ENCODE measurements around the gene CCL2. TPM values are rescaled to one million over a fixed set of nuclear protein-coding genes. Genes with fewer than 3 reads are reported as not detected.

The CCL2 gene
- total RNA-seq, result 10 to 100 TPM in 3 of 5 donors, 1 to 10 TPM in 2; 3.8 to 29.9 (median 11.1) TPM
- 100 to 1,000 TPM in 1 of 3 donors, 10 to 100 TPM in 2; 30.8 to 194 (median 81.8) TPM for polyA plus RNA-seq
- long read RNA-seq, donor 1, transcript CCL2-201 (3 exons, 741 nt), result major isoform, 13 of 15 reads
- long read RNA-seq, donor 1, partial matches to known transcripts, result 0 of 15 reads
- long read RNA-seq, donor 1, other reads (novel, unspliced or antisense), result 0 of 15 reads
- long read RNA-seq, donor 2, transcript CCL2-201 (3 exons, 741 nt), result major isoform, 11 of 15 reads
- long read RNA-seq, donor 2, partial matches to known transcripts, result 0 of 15 reads
- long read RNA-seq, donor 2, other reads (novel, unspliced or antisense), result 0 of 15 reads
- long read RNA-seq, donor 3, transcript CCL2-201 (3 exons, 741 nt), result major isoform, 10 of 15 reads
- long read RNA-seq, donor 3, partial matches to known transcripts, result 0 of 15 reads
- long read RNA-seq, donor 3, other reads (novel, unspliced or antisense), result 0 of 15 reads
- long read RNA-seq, donor 4, transcript CCL2-201 (3 exons, 741 nt), result major isoform, 5 of 10 reads
- long read RNA-seq, donor 4, partial matches to known transcripts, result 0 of 10 reads
- long read RNA-seq, donor 4, other reads (novel, unspliced or antisense), result 0 of 10 reads
- long read RNA-seq, donor 5, transcript CCL2-203 (1 exons, 996 nt), result minor isoform, 9 of 28 reads
- long read RNA-seq, donor 5, transcript CCL2-201 (3 exons, 741 nt), result major isoform, 18 of 28 reads
- long read RNA-seq, donor 5, partial matches to known transcripts, result 0 of 28 reads
- long read RNA-seq, donor 5, other reads (novel, unspliced or antisense), result 0 of 28 reads
- long read RNA-seq, donor 6, transcript CCL2-203 (1 exons, 996 nt), result minor isoform, 11 of 45 reads
- long read RNA-seq, donor 6, transcript CCL2-201 (3 exons, 741 nt), result major isoform, 31 of 45 reads
- long read RNA-seq, donor 6, partial matches to known transcripts, result 0 of 45 reads
- long read RNA-seq, donor 6, other reads (novel, unspliced or antisense), result 0 of 45 reads
- long read RNA-seq, donor 7, transcript CCL2-201 (3 exons, 741 nt), result major isoform, 30 of 55 reads
- long read RNA-seq, donor 7, transcript CCL2-203 (1 exons, 996 nt), result minor isoform, 22 of 55 reads
- long read RNA-seq, donor 7, partial matches to known transcripts, result 0 of 55 reads
- long read RNA-seq, donor 7, other reads (novel, unspliced or antisense), result 0 of 55 reads
- long read RNA-seq, donor 8, transcript CCL2-203 (1 exons, 996 nt), result minor isoform, 6 of 32 reads
- long read RNA-seq, donor 8, transcript CCL2-201 (3 exons, 741 nt), result major isoform, 24 of 32 reads
- long read RNA-seq, donor 8, partial matches to known transcripts, result 0 of 32 reads
- long read RNA-seq, donor 8, other reads (novel, unspliced or antisense), result 0 of 32 reads
- long read RNA-seq, donor 9, transcript CCL2-203 (1 exons, 996 nt), result minor isoform, 20 of 45 reads
- long read RNA-seq, donor 9, transcript CCL2-201 (3 exons, 741 nt), result major isoform, 23 of 45 reads
- long read RNA-seq, donor 9, partial matches to known transcripts, result 0 of 45 reads
- long read RNA-seq, donor 9, other reads (novel, unspliced or antisense), result 0 of 45 reads
- long read RNA-seq, donor 10, transcript CCL2-201 (3 exons, 741 nt), result major isoform, 7 of 9 reads
- long read RNA-seq, donor 10, partial matches to known transcripts, result 0 of 9 reads
- long read RNA-seq, donor 10, other reads (novel, unspliced or antisense), result 0 of 9 reads

DNA sequence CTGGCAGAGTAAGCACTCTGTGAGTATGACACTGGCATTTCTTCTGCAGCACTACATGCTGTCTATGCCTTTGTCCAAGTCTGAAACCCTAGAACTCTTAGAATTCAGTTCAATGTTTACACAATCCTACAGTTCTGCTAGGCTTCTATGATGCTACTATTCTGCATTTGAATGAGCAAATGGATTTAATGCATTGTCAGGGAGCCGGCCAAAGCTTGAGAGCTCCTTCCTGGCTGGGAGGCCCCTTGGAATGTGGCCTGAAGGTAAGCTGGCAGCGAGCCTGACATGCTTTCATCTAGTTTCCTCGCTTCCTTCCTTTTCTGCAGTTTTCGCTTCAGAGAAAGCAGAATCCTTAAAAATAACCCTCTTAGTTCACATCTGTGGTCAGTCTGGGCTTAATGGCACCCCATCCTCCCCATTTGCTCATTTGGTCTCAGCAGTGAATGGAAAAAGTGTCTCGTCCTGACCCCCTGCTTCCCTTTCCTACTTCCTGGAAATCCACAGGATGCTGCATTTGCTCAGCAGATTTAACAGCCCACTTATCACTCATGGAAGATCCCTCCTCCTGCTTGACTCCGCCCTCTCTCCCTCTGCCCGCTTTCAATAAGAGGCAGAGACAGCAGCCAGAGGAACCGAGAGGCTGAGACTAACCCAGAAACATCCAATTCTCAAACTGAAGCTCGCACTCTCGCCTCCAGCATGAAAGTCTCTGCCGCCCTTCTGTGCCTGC, at the start of gene CCL2:
CCL2 (plus strand) TSS at position 635 of the 730 bp plus-strand sequence; CDS start at position 700, 65 bp downstream.
- DNase-seq, result peak; percentile 33 to 92
- Histone ChIP-seq H3K36me3 (no peaks in the 10 kb centered on the region), H3K27ac (peak within 1 kb of the TSS; percentile 72 to 87 (median 84)), H3K4me1 (peaks cover 19 to 63% (median 53%) of the 10 kb centered on the region in 4 donors), H3K4me3 (peak within 1 kb of the TSS; percentile 32 to 42 (median 40)), H3K9me3 (no peaks in the 10 kb centered on the region), H3K27me3 (peaks cover 0 to 3% (median 0%) of the 10 kb centered on the region in 3 donors)
- 3 to 10% (median 5%) methylated on average over 11 of the region's 11 CpGs for WGBS, 5 donors
- intact Hi-C loops (cut with DNase I; ENCODE audit: low total_unique reads), result no loop called here
- no peak for TF ChIP-seq CTCF (IDR thresholded peaks at IDR 0.05)
- no peak for TF ChIP-seq POLR2A (IDR thresholded peaks at IDR 0.05)
- TF ChIP-seq EP300 (IDR thresholded peaks at IDR 0.05), result no peak
- TF ChIP-seq POLR2AphosphoS5 (IDR thresholded peaks at IDR 0.05), result peak; percentile 35 to 76 (median 50)

DNA sequence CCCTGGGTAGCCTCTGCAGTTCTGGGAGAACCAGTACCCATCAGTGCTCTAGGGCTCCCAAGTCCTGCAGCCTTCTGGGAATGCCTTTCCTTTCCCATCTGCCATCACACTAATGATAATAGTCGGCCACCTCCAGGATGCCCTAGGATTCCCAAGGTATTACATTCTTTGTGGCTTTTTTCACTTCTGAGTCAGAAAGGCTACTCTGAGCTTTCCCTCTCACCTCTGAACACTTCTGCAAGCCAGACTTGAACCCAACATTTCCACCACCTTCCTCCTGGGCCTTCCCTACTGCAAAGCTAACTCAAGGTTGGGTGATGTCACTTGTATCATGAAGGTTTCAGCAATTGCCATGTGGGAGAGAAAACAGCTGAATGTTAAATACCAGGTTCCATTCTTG, 49.7 kb upstream of the CCL2 start:
- DNase-seq, result no peak
- Histone ChIP-seq H3K36me3 (no peaks in the 10 kb centered on the region), H3K27ac (no peak overlapping the region), H3K9me3 (peaks cover 0 to 5% (median 0%) of the 10 kb centered on the region in 4 donors), H3K27me3 (no peaks in the 10 kb centered on the region), H3K4me3 (no peak overlapping the region), H3K4me1 (peaks cover 0 to 5% (median 2%) of the 10 kb centered on the region in 4 donors)
- WGBS, 5 donors, result 67 to 100% (median 91%) methylated on average over 1 of the region's 1 CpG
- TF ChIP-seq POLR2A (IDR thresholded peaks at IDR 0.05) (no peak), EP300 (IDR thresholded peaks at IDR 0.05) (no peak), CTCF (IDR thresholded peaks at IDR 0.05) (no peak), POLR2AphosphoS5 (IDR thresholded peaks at IDR 0.05) (no peak)
- intact Hi-C loops (cut with DNase I; ENCODE audit: low total_unique reads), result no loop called here

- Histone ChIP-seq H3K4me3 (no peak overlapping the region), H3K4me1 (no peaks in the 10 kb centered on the region), H3K27me3 (no peaks in the 10 kb centered on the region), H3K27ac (no peak overlapping the region), H3K9me3 (peaks cover 0 to 5% (median 0%) of the 10 kb centered on the region in 4 donors), H3K36me3 (no peaks in the 10 kb centered on the region)
- TF ChIP-seq POLR2AphosphoS5 (IDR thresholded peaks at IDR 0.05) (no peak), CTCF (IDR thresholded peaks at IDR 0.05) (no peak), POLR2A (IDR thresholded peaks at IDR 0.05) (no peak), EP300 (IDR thresholded peaks at IDR 0.05) (no peak)
- WGBS, 5 donors, result 76 to 92% (median 79%) methylated on average over 3 of the region's 3 CpGs
- intact Hi-C loops (cut with DNase I; ENCODE audit: low total_unique reads), result no loop called here
- no peak for DNase-seq
Observed at GRCh38 chr17:34206569-34206968, 48.5 kb upstream of the CCL2 start.

All from stomach (tissue), 19 donors.